Epithelial cell of esophagus (primary cell): ENCODE measurements around the gene YJEFN3.

Experiments used
- DNase-seq: peaks from one replicate; pipeline ENCODE4 v3.0.0; 2010; ENCODE audit warnings: low read depth
- H3K4me3 ChIP-seq: 2 replicates; pipeline ENCODE4 v1.5.1; 2011; ENCODE audit warnings: mild to moderate bottlenecking, low read length, control low read depth
- CTCF ChIP-seq: IDR thresholded peaks from 2 replicates; pipeline ENCODE4 v1.5.1; 2011; ENCODE audit warnings: low read depth, mild to moderate bottlenecking, low read length, control low read depth, inconsistent platforms; ENCODE audit not compliant: insufficient read depth; ENCODE audit errors: missing control alignments

The YJEFN3 gene

DNA sequence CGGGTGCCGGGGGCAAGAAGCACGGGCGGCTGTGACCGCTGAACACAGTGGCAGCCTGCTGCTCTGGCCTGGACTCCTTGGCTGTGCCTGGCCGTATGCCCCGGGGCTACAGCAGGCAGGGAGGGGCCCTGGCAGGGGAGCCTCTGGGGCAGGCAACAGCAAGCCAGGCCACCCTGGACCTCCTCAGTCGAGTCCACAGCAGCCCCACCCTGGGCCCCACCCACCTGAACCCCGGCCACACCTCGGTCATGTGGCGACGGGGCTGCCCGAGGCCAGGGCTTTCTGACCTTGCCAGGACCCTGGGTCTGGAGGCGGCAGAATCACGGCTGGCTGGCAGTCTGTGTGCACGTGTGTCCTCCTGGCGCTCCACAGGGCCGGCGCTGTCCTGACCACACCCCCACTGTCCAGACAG, 18.0 kb downstream of the YJEFN3 start:
- DNase-seq, result no peak
- TF ChIP-seq CTCF, result no peak
- H3K4me3 ChIP-seq, result no peak overlapping the region

GRCh38 chr19:19547674-19548336, 19.1 kb downstream of the YJEFN3 start:
- TF ChIP-seq CTCF, result no peak
- no peak for DNase-seq
- H3K4me3 ChIP-seq, result no peak overlapping the region

GRCh38 chr19:19548915-19549759, 20.4 kb downstream of the YJEFN3 start:
- no peak overlapping the region for H3K4me3 ChIP-seq
- peak; percentile 27 for DNase-seq
- no peak for TF ChIP-seq CTCF

- no peak overlapping the region for H3K4me3 ChIP-seq
- TF ChIP-seq CTCF, result no peak
- DNase-seq, result no peak
Measured at GRCh38 chr19:19549804-19550464, 21.2 kb downstream of the YJEFN3 start.

DNA sequence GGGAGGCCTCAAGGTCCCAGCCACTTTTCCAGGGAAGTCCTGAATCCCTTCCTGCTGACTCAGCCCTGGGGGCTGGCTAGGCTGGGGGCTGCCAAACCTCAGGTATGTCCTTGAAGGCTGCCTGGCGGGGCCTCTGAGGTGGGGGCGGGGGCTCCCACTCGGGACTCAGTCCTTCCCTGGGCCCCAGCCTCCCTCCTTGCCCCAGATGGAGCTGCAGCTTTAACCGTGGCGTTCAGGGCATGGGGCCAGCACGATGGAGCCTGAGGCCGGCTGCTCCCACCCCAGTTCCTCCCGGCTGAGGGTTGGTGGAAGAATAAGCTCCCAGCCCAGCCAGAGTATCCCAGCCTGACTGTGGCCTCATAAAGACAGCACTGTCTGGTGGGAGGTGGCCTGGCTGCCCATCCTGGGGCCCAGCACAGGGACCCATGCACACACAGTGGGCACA, 21.8 kb downstream of the YJEFN3 start:
- TF ChIP-seq CTCF, result no peak
- no peak overlapping the region for H3K4me3 ChIP-seq
- no peak for DNase-seq

- H3K4me3 ChIP-seq, result no peak overlapping the region
- TF ChIP-seq CTCF, result no peak
- DNase-seq, result no peak
Measured at GRCh38 chr19:19550972-19551852, 22.5 kb downstream of the YJEFN3 start.
